ENCODE measurements around the gene TXNRD2.

TXNRD2 gene

GRCh38 chr22:19828035-19828401 is 113.6 kb downstream of the TXNRD2 start:
- DNase-seq (ENCODE audit: low read depth in 4 of 4, low spot score in 1 of 4), result no peak

- DNase-seq (ENCODE audit: low read depth in 4 of 4, low spot score in 1 of 4), result no peak
These were observed 114.1 kb downstream of the TXNRD2 start for GRCh38 chr22:19827341-19828034.

- DNase-seq (ENCODE audit: low read depth in 4 of 4, low spot score in 1 of 4), result no peak
These were observed 115.0 kb downstream of the TXNRD2 start for GRCh38 chr22:19826619-19826950.

- no peak for DNase-seq (ENCODE audit: low read depth in 4 of 4, low spot score in 1 of 4)
These were observed 115.6 kb downstream of the TXNRD2 start for GRCh38 chr22:19825904-19826618.

Measured in stimulated activated CD4-positive, alpha-beta T cell treated with anti-CD3 and anti-CD28 coated beads, Interleukin-1b, Interleukin-23, amount 100 ng/mL, for 24 hours (primary cell).